ENCODE data around the gene PPP5C. TPM values are rescaled to one million over a fixed set of nuclear protein-coding genes. Genes with fewer than 3 reads are reported as not detected.

The PPP5C gene
- total RNA-seq, 1 experiment from 2014 or later: 102 TPM

DNA sequence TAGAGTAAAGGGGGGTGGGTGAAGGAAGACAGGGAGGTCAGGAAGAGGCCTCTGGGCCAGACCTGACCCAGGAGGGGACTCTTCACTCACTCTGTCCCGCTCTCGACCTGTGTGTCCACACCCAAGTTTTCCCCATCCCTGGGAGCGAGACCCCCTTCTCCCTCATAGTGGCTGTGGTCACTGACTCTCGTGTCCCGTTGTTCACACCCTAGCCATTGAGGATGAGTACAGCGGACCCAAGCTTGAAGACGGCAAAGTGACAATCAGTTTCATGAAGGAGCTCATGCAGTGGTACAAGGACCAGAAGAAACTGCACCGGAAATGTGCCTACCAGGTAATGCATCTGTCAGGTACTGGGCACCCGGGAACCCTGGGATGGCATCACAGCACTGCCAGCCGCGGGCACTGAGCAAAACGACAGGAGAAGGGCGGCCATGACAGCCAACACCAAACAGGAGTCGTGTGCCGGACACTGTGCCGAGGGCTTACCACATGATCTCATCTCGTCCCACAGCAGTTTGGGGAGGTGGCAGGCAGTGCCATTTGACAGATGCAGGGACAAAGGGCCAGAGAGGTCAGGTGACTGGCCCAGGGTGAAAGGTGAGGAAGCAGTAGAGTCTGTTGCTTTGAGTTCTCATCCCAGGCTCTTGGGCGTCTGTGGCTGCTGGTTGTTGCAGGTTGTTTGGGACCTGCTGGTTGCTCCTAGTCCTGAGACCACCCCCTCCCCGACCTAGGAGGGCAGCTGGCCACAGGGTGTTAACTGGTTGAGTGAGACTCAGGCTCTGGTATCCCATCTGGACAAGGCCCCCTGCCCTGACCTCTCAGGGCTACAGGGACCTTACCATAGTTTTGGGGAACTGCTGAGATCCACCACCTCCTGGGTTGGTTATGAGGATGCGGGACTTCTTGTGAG is 29.6 kb downstream of the PPP5C start:
- H3K4me1 ChIP-seq (ENCODE audit: control insufficient read depth in 1 of 2, insufficient read depth in 2 of 2, low read length in 2 of 2): peaks cover 24 to 29% of the 10 kb centered on the region in 2 experiments; a peak in 3 of 4 replicates
- no peak overlapping the region for H3K4me2 ChIP-seq (ENCODE audit: low read length)
- H3K4me3 ChIP-seq (replicated peaks in 1 of 2; ENCODE audit: low read depth in 1 of 2, low read length in 2 of 2): no peak overlapping the region
- intact Hi-C loops (cut with micrococcal nuclease): no loop called here
- no peaks in the 10 kb centered on the region for H3K27me3 ChIP-seq (ENCODE audit: insufficient read depth, low read length)
- TF ChIP-seq FOSL1 (IDR thresholded peaks at IDR 0.05; ENCODE audit: low read depth): no peak
- TF ChIP-seq SP1 (IDR thresholded peaks at IDR 0.05; ENCODE audit: low read depth): no peak
- TF ChIP-seq SRF (IDR thresholded peaks at IDR 0.05; ENCODE audit: low read depth): no peak
- TF ChIP-seq, protein P1, sequence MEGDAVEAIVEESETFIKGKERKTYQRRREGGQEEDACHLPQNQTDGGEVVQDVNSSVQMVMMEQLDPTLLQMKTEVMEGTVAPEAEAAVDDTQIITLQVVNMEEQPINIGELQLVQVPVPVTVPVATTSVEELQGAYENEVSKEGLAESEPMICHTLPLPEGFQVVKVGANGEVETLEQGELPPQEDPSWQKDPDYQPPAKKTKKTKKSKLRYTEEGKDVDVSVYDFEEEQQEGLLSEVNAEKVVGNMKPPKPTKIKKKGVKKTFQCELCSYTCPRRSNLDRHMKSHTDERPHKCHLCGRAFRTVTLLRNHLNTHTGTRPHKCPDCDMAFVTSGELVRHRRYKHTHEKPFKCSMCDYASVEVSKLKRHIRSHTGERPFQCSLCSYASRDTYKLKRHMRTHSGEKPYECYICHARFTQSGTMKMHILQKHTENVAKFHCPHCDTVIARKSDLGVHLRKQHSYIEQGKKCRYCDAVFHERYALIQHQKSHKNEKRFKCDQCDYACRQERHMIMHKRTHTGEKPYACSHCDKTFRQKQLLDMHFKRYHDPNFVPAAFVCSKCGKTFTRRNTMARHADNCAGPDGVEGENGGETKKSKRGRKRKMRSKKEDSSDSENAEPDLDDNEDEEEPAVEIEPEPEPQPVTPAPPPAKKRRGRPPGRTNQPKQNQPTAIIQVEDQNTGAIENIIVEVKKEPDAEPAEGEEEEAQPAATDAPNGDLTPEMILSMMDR (IDR thresholded peaks at IDR 0.05 in 2 of 3, conservative IDR thresholded peaks at IDR 0.05 in 1 of 3; ENCODE audit: borderline replicate concordance in 1 of 3, insufficient read depth in 1 of 3, low read depth in 2 of 3, low read length in 2 of 3): no peak
- TF ChIP-seq RAD21 (IDR thresholded peaks at IDR 0.05; ENCODE audit: low read depth): no peak
- no peak for TF ChIP-seq ELF1 (IDR thresholded peaks at IDR 0.05; ENCODE audit: borderline replicate concordance, low read depth)
- TF ChIP-seq JUND (IDR thresholded peaks at IDR 0.05): no peak
- no peak for TF ChIP-seq EZH2phosphoT487 (IDR thresholded peaks at IDR 0.05; ENCODE audit: borderline replicate concordance)
- TF ChIP-seq SIN3A (IDR thresholded peaks at IDR 0.05; ENCODE audit: low read depth): no peak
- ChIA-PET POLR2A (no interaction called here), RAD21 (ENCODE audit: low non-redundant PET in 1 of 2, low total read pairs in 2 of 2, uncharacterized antibody in 2 of 2, unreplicated experiment in 2 of 2) (no interaction called here), CTCF (no interaction called here)
- peaks cover 71% of the 10 kb centered on the region for H3K79me2 ChIP-seq (ENCODE audit: insufficient read depth, low read length)
- ATAC-seq (no peak), DNase-seq (ENCODE audit: low read depth, low spot score) (no peak)
- no peak overlapping the region for H3K27ac ChIP-seq (ENCODE audit: low read depth, low read length)
- H4K20me1 ChIP-seq (ENCODE audit: insufficient read depth): 0 out of 2 replicates have a peak, but pooled peaks cover 7% of the 10 kb centered on the region
- BruUV-seq (replicated peaks): no TSS peak
- peaks cover 24 to 48% of the 10 kb centered on the region in 2 experiments for H3K36me3 ChIP-seq (ENCODE audit: control insufficient read depth in 1 of 2, insufficient read depth in 2 of 2, low read length in 2 of 2)
- no peak overlapping the region for H3K9ac ChIP-seq (ENCODE audit: low read length)
- H3K9me3 ChIP-seq (ENCODE audit: control insufficient read depth in 1 of 2, insufficient read depth in 1 of 2, low read depth in 1 of 2, low read length in 2 of 2): no peaks in the 10 kb centered on the region
- H3K9me2 ChIP-seq (ENCODE audit: insufficient read depth): no peaks in the 10 kb centered on the region
- no peak overlapping the region for H2AFZ ChIP-seq (ENCODE audit: low read depth, low read length, poor library complexity, severe bottlenecking)

Data from HCT116 (cell line).